NCI-H187 treated with DMSO at 0.1 percent for 48 hours (cell line): ENCODE measurements around the gene CCDC197.
A peak's percentile ranks its signal among the peaks of the same experiment; 100 is the strongest.

Experiments used
- DNase-seq: peaks from one replicate; lab custom pipeline; 2025; lab: John Stamatoyannopoulos, UW

The CCDC197 gene

DNA sequence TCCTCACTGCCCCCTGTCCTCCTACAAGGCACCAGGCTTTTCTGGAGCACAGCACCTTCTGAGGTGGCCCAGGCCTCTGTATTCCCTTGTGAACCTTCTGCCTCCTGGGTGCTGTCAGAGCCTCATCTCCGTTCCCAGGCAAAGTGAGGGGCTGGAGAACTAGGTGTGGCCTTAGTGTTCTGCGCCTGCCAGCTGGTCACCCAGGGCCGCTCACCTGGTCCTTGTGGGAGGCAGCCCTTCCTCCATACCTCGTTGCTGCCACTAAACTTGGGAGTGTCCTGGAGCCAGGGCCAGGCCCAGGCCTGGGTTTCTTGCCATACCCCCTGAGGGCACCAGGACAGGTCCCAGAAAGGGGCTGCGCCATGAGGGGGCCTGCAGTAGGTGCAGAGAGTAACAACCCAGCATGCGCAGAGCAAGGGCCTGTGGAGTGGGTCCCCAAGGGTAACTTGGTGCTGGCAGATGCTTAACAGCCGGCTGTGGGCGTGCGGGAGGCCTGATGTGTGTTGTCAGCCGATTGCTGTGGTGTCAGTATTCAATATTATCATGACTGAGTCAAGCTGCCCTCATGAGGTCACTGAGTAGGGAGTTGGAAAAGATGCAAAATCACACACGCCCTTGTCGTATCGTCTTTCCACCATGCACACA, 46.1 kb downstream of the CCDC197 start:
- no peak for DNase-seq

- no peak for DNase-seq
Measured at GRCh38 chr14:94043756-94044475, 46.8 kb downstream of the CCDC197 start.

GRCh38 chr14:94044476-94045091, 47.5 kb downstream of the CCDC197 start:
- DNase-seq = no peak

DNA sequence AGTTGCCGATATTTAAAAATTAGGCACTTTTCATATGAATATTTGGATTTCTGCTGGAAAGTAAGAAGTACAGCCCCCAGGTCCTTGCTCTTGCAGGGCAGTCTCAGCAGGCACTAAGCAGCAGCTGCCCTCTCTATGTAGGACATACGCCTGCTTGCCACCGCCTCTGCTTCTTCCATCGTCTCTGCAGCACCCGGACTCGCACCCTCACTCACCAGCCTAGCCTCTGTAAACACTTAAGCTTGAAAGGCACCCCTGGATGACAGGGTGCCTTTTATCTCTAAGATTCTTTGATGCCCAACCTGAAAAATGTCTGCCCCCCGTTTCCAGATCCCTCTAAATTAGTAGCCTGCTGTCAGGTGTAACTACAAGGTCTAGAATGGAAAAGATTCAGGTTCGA, 48.0 kb downstream of the CCDC197 start:
- DNase-seq = no peak

DNA sequence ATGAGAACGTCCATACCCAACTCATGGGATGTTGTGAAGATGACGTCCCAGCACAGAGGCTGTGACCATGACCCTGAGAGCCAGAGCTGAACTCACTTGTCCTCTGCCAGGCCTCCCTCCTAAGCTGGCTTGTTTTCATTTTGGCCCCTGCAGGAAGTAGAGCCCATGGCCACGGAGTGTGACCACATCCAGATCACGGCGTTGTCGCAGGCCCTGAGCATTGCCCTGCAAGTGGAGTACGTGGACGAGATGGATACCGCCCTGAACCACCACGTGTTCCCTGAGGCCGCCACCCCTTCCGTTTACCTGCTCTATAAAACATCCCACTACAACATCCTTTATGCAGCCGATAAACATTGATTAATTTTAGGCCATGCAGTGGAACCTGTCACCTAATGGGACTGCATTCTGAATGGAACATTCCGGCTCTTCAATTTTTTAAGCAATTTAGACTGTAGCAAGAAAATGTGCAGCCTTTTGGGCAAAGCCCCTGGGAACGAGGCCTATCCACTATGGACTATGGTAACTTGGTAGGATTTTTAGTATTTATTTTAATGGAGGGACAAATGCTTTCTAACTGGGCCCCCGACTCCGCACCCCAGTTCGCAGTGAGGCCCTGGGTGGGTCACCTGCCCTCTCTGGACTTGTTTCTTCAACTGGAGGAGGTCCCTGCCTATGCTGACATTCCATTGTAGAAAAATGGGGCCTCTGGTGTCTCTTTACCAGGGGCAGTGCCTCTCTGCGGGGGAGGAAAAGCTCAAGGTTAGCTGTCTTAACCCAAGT, 48.7 kb downstream of the CCDC197 start:
- no peak for DNase-seq

DNA sequence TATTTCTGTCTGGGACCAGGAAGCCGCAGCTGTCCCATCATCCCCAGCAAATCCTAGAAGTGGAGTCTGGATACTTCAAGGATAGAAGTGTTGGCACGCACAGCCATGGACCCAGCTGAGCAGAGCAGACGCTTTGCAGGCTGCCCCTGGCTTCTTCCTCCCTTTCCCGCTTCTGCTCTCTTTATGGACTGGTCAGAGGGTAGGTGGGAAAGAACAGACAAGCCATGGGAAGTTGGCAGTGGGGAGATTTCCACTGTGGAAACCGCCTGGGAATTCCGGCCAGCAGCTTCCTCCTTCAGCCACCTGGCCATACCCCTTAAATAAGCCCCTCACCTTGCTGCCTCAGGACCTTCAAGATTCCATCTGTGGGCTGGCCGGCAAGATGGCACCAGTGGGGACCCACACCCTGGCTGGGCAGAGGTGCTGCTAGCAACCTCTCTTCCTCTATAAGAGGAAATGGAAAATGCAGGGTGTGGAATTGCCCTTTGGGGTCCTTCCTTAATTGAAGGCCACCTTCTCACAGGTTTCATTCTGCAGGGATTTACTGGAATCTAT, 49.7 kb downstream of the CCDC197 start:
- DNase-seq = no peak

- DNase-seq = no peak
Measured at GRCh38 chr14:94047581-94047980, 50.5 kb downstream of the CCDC197 start.

DNA sequence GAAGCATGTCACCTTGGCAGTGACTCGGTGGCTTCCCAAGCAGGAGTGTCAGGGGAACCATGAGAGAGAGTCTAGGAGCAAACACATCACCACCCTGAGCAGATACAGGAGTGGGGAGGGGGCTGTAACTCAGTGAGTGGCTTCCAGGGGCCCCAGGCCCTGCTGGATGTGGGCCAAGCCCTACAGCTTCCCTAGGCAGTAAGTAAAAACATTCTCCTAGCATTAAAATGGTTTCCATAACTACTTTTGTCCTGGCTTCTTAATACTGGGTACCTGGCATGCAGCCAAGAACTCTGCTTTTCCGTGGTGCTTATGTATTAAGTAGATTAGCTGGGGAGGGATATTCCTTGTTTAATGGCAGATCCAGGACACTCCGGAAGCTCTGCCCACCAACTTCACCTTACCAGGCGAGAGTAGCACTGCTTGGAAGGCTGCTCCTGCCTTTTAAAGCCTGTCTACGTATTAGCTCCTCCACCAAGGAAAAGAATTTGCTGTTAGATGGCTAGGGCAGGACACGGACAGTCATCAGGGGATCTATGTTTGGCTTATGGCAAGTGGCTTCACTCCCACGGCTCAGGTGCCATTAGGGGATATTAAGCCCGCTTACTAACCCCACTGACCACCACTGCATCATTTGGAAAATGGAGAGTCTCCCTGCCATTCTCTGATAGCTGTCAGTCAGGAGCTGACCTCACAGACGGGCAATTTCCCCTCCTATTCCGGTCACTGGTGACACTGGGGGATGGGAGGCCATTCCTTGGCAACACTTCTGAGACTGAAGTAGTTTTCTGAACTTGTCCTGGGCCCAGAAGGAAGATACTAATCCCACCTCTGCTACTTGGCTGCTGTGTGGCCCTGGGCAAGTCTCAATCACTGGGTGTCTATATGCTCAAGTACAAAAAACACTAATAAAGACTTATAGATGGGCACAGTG, 51.9 kb downstream of the CCDC197 start:
- DNase-seq = no peak

- DNase-seq = no peak
Measured at GRCh38 chr14:94049625-94050023, 52.5 kb downstream of the CCDC197 start.

DNA sequence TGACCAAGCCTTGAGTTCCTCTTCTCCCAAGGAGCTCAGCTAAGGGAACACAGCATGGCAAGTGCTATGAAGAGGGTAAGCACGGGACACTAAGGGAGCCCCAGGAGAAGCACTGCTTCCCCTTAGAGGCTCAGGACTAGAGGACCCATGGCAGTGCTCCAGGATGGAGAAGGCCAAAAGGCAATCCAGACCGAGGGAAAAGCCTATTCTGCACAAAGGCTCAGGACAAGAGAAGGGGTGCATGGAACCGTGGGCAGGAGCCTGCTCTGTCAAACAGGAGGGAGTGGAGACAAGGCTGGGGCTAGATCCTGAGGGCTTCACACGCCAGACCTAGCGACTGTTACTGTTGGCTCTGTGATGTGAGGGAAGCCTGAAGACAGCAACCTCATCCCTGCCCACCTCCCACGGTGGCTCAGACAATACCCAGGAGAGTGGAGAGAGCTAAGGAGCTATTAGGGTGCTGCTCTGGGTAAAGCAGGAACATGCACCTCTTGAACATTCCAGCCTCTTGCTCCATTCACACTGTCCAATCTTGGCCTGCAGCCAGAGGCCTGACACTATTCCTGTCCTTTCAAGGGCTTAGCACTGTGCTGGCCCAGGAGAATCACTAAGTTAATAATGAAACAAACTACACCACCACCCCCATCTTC, 53.3 kb downstream of the CCDC197 start:
- no peak for DNase-seq

GRCh38 chr14:94051115-94051514, 54.0 kb downstream of the CCDC197 start:
- no peak for DNase-seq

GRCh38 chr14:94051779-94052178, 54.7 kb downstream of the CCDC197 start:
- no peak for DNase-seq

- peak; percentile 52 for DNase-seq
Measured at GRCh38 chr14:94052199-94052598, 55.1 kb downstream of the CCDC197 start.

GRCh38 chr14:94052662-94053061, 55.6 kb downstream of the CCDC197 start:
- no peak for DNase-seq

- DNase-seq = no peak
Measured at GRCh38 chr14:94054401-94054800, 57.3 kb downstream of the CCDC197 start.

- DNase-seq = no peak
Measured at GRCh38 chr14:94054936-94055335, 57.8 kb downstream of the CCDC197 start.

DNA sequence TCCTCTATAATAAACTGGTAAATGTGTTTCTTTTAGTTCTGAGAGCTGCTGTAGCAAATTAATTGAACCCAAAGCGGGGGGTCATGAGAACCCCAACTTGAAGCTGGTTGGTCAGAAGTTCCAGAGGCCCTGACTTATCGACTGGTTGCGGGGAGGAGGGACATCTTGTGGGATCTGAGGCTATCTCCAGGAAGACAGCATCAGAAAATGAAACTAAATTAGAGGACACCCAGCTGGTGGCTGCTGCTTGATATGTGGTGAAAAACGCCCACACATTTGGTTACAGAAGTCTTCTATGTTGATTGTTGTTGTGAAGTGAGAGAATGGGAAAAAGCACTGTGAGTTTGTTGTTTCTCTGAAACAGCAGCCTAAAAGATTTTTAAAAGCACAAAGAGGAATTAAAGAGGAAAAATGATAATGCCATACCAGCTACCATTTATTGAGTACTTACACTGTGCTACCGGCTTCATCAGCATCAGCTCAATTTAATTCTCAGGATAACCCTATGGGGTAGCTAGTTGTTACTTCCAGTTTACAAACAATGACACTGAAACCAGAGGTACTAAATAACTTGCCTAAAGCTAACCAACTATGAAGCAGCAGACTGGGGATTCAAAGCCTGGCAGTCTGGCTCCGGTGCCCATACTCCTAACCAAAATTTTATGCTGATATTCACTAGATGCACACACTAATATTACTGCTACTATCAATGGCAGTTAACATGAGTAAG, 59.6 kb downstream of the CCDC197 start:
- no peak for DNase-seq

- DNase-seq = no peak
Measured at GRCh38 chr14:94058128-94058673, 61.1 kb downstream of the CCDC197 start.
